ENCODE data around the gene SLMAP.

DNA sequence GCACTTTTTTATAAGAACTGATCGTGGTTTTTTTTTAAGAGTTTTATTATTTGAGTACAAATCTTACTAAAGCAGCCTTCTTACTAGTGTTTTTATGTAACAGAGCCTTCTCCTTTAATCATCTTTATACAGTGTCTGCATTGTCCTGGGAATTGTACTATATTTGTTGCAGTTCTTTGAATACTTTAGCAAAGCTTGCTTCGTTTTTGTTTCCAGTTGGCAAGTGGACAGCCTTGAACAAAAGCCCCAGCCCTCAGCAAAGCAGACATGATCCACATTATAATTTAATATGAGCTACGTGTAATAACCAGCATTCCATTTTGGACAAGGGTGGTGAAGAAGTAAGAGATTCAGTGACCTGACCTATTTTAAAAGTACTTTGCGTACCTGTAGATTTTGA lies 139.9 kb downstream of the SLMAP start:
- TF ChIP-seq, protein P1, sequence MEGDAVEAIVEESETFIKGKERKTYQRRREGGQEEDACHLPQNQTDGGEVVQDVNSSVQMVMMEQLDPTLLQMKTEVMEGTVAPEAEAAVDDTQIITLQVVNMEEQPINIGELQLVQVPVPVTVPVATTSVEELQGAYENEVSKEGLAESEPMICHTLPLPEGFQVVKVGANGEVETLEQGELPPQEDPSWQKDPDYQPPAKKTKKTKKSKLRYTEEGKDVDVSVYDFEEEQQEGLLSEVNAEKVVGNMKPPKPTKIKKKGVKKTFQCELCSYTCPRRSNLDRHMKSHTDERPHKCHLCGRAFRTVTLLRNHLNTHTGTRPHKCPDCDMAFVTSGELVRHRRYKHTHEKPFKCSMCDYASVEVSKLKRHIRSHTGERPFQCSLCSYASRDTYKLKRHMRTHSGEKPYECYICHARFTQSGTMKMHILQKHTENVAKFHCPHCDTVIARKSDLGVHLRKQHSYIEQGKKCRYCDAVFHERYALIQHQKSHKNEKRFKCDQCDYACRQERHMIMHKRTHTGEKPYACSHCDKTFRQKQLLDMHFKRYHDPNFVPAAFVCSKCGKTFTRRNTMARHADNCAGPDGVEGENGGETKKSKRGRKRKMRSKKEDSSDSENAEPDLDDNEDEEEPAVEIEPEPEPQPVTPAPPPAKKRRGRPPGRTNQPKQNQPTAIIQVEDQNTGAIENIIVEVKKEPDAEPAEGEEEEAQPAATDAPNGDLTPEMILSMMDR (IDR thresholded peaks at IDR 0.05) = no peak
- TF ChIP-seq, protein P2, sequence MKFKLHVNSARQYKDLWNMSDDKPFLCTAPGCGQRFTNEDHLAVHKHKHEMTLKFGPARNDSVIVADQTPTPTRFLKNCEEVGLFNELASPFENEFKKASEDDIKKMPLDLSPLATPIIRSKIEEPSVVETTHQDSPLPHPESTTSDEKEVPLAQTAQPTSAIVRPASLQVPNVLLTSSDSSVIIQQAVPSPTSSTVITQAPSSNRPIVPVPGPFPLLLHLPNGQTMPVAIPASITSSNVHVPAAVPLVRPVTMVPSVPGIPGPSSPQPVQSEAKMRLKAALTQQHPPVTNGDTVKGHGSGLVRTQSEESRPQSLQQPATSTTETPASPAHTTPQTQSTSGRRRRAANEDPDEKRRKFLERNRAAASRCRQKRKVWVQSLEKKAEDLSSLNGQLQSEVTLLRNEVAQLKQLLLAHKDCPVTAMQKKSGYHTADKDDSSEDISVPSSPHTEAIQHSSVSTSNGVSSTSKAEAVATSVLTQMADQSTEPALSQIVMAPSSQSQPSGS (CRISPR knock-in tag; IDR thresholded peaks at IDR 0.05; ENCODE audit: borderline replicate concordance, low read depth) = no peak
- TF ChIP-seq, protein P3, sequence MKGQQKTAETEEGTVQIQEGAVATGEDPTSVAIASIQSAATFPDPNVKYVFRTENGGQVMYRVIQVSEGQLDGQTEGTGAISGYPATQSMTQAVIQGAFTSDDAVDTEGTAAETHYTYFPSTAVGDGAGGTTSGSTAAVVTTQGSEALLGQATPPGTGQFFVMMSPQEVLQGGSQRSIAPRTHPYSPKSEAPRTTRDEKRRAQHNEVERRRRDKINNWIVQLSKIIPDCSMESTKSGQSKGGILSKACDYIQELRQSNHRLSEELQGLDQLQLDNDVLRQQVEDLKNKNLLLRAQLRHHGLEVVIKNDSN (CRISPR knock-in tag; IDR thresholded peaks at IDR 0.05) = no peak
- TF ChIP-seq GTF2I (CRISPR knock-in tag; conservative IDR thresholded peaks at IDR 0.05) (no peak), TP53 (CRISPR knock-in tag; IDR thresholded peaks at IDR 0.05) (no peak), NFYB (CRISPR knock-in tag; conservative IDR thresholded peaks at IDR 0.05; ENCODE audit: low read depth) (no peak), NFE2L1 (CRISPR knock-in tag; IDR thresholded peaks at IDR 0.05) (no peak), JUN (CRISPR knock-in tag; IDR thresholded peaks at IDR 0.05) (no peak), SP1 (CRISPR knock-in tag; conservative IDR thresholded peaks at IDR 0.05) (no peak), NR3C1 (CRISPR knock-in tag; conservative IDR thresholded peaks at IDR 0.05; ENCODE audit: low read depth) (no peak), CBFB (CRISPR knock-in tag; IDR thresholded peaks at IDR 0.05; ENCODE audit: low read depth) (no peak), ELF4 (CRISPR knock-in tag; IDR thresholded peaks at IDR 0.05; ENCODE audit: low read depth) (no peak)
- TF ChIP-seq, protein P4, sequence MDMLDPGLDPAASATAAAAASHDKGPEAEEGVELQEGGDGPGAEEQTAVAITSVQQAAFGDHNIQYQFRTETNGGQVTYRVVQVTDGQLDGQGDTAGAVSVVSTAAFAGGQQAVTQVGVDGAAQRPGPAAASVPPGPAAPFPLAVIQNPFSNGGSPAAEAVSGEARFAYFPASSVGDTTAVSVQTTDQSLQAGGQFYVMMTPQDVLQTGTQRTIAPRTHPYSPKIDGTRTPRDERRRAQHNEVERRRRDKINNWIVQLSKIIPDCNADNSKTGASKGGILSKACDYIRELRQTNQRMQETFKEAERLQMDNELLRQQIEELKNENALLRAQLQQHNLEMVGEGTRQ (CRISPR knock-in tag; IDR thresholded peaks at IDR 0.05) = no peak
- TF ChIP-seq, protein P5, sequence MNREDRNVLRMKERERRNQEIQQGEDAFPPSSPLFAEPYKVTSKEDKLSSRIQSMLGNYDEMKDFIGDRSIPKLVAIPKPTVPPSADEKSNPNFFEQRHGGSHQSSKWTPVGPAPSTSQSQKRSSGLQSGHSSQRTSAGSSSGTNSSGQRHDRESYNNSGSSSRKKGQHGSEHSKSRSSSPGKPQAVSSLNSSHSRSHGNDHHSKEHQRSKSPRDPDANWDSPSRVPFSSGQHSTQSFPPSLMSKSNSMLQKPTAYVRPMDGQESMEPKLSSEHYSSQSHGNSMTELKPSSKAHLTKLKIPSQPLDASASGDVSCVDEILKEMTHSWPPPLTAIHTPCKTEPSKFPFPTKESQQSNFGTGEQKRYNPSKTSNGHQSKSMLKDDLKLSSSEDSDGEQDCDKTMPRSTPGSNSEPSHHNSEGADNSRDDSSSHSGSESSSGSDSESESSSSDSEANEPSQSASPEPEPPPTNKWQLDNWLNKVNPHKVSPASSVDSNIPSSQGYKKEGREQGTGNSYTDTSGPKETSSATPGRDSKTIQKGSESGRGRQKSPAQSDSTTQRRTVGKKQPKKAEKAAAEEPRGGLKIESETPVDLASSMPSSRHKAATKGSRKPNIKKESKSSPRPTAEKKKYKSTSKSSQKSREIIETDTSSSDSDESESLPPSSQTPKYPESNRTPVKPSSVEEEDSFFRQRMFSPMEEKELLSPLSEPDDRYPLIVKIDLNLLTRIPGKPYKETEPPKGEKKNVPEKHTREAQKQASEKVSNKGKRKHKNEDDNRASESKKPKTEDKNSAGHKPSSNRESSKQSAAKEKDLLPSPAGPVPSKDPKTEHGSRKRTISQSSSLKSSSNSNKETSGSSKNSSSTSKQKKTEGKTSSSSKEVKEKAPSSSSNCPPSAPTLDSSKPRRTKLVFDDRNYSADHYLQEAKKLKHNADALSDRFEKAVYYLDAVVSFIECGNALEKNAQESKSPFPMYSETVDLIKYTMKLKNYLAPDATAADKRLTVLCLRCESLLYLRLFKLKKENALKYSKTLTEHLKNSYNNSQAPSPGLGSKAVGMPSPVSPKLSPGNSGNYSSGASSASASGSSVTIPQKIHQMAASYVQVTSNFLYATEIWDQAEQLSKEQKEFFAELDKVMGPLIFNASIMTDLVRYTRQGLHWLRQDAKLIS (CRISPR knock-in tag; IDR thresholded peaks at IDR 0.05; ENCODE audit: borderline replicate concordance) = no peak

Data from WTC11 (cell line).